Skeletal muscle satellite cell (primary cell): ENCODE data around the gene LRP6.

Source experiments
- H3K27me3 ChIP-seq: 2 replicates; pipeline ENCODE4 v1.7.0; 2013; ENCODE audit warnings: low read length; ENCODE audit not compliant: control insufficient read depth, insufficient read depth
- H3K36me3 ChIP-seq: 2 replicates; pipeline ENCODE4 v1.7.0; 2013; ENCODE audit warnings: mild to moderate bottlenecking, control low read depth, low read length; ENCODE audit not compliant: insufficient read depth
- H3K4me1 ChIP-seq: 2 replicates; pipeline ENCODE4 v1.7.0; 2013; ENCODE audit warnings: low read length; ENCODE audit not compliant: control insufficient read depth, insufficient read depth
- H3K4me2 ChIP-seq: 2 replicates; pipeline ENCODE4 v1.7.0; 2013; ENCODE audit warnings: mild to moderate bottlenecking, low read length
- H3K4me3 ChIP-seq: 2 replicates; pipeline ENCODE4 v1.7.0; 2013; ENCODE audit warnings: low read length
- H3K9ac ChIP-seq: 2 replicates; pipeline ENCODE4 v1.7.0; 2013; ENCODE audit warnings: mild to moderate bottlenecking, low read depth, low read length, moderate library complexity
- H3K9me3 ChIP-seq: replicated peaks from 2 replicates; pipeline ENCODE4 v1.7.0; 2013; ENCODE audit warnings: mild to moderate bottlenecking, control low read depth, low read length

LRP6 gene

GRCh38 chr12:12099102-12099501 is 167.7 kb downstream of the LRP6 start:
- Histone ChIP-seq H3K9me3 (no peaks in the 10 kb centered on the region), H3K4me2 (no peak overlapping the region), H3K4me1 (no peaks in the 10 kb centered on the region), H3K27me3 (no peaks in the 10 kb centered on the region), H3K9ac (no peak overlapping the region), H3K4me3 (no peak overlapping the region), H3K36me3 (no peaks in the 10 kb centered on the region)

- no peaks in the 10 kb centered on the region for H3K36me3 ChIP-seq
- H3K4me1 ChIP-seq, result no peaks in the 10 kb centered on the region
- H3K4me2 ChIP-seq, result no peak overlapping the region
- no peak overlapping the region for H3K9ac ChIP-seq
- no peak overlapping the region for H3K4me3 ChIP-seq
- no peaks in the 10 kb centered on the region for H3K9me3 ChIP-seq
- H3K27me3 ChIP-seq, result no peaks in the 10 kb centered on the region
Observed at GRCh38 chr12:12098691-12099015, 168.2 kb downstream of the LRP6 start.

DNA sequence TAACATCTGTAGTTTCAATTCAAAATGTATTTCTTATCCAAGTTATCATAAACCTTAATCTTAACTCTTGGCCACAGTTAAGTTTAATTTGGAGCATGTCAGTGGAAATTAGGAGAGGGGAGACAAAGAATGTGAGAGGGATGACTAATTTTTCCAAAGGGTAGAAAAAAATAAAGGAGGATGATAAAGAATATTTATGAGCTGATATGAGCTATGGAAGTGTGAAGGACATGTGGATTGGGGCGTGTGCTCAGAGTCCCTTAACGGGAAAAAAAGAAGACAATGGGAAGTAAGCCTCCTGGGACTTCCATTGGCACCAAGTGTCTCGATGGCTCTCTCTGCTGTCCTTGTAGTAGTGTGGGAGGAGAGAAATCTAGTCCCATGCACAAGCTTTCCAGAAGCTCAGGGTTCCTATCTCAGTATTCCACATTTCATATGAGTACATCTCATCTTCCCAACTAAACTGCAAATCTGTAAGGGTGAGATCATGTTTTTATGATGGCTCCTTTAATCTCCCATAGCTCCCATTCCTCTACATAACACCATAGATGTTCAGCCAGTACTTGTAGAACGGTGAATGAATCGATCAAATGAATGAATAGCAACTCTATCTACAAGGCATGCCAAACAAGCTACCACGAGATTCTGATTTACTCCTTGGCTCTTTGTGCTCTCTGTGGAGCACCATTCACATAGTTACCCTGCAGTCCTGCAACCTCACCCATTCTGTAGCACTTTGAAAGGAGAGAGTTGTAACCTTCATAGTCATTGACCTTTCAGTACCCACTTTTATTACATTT is 168.8 kb downstream of the LRP6 start:
- Histone ChIP-seq H3K4me1 (peaks cover under 1% of the 10 kb centered on the region), H3K36me3 (no peaks in the 10 kb centered on the region), H3K4me3 (no peak overlapping the region), H3K9me3 (no peaks in the 10 kb centered on the region), H3K9ac (no peak overlapping the region), H3K27me3 (no peaks in the 10 kb centered on the region), H3K4me2 (no peak overlapping the region)

DNA sequence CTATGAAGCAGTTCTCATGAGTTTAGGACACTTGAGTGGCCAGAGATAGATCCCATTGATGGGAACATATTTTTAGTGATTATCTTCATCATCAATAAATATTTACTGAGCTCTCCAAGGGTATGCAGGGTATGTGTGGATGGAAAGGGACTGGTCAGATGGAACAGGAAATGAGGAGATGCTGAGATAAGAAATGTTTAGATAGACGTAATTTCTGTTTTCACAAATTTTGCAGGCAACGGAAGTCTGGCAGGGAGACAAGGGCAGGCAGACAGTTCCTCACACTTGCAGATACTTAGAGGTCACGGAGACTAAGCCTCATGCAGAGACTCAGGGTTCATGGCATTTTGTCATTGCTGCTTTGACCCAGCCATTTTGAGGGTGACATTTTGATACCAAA is 171.8 kb downstream of the LRP6 start:
- Histone ChIP-seq H3K4me3 (no peak overlapping the region), H3K9ac (no peak overlapping the region), H3K4me1 (peaks cover 9% of the 10 kb centered on the region), H3K4me2 (no peak overlapping the region), H3K27me3 (peaks cover 6% of the 10 kb centered on the region), H3K36me3 (no peaks in the 10 kb centered on the region), H3K9me3 (no peaks in the 10 kb centered on the region)

GRCh38 chr12:12094481-12094880 is 172.4 kb downstream of the LRP6 start:
- Histone ChIP-seq H3K4me3 (no peak overlapping the region), H3K9me3 (no peaks in the 10 kb centered on the region), H3K4me2 (no peak overlapping the region), H3K36me3 (no peaks in the 10 kb centered on the region), H3K27me3 (peaks cover 6% of the 10 kb centered on the region), H3K4me1 (peaks cover 9% of the 10 kb centered on the region), H3K9ac (no peak overlapping the region)

GRCh38 chr12:12091977-12092663 is 174.7 kb downstream of the LRP6 start:
- Histone ChIP-seq H3K9me3 (no peaks in the 10 kb centered on the region), H3K4me2 (no peak overlapping the region), H3K27me3 (peaks cover 6% of the 10 kb centered on the region), H3K36me3 (no peaks in the 10 kb centered on the region), H3K4me3 (no peak overlapping the region), H3K4me1 (peaks cover 9% of the 10 kb centered on the region), H3K9ac (no peak overlapping the region)

GRCh38 chr12:12091071-12091470 is 175.8 kb downstream of the LRP6 start:
- no peaks in the 10 kb centered on the region for H3K36me3 ChIP-seq
- no peaks in the 10 kb centered on the region for H3K9me3 ChIP-seq
- no peak overlapping the region for H3K9ac ChIP-seq
- peaks cover 9% of the 10 kb centered on the region for H3K4me1 ChIP-seq
- H3K4me2 ChIP-seq, result no peak overlapping the region
- no peak overlapping the region for H3K4me3 ChIP-seq
- H3K27me3 ChIP-seq, result peaks cover 6% of the 10 kb centered on the region

DNA sequence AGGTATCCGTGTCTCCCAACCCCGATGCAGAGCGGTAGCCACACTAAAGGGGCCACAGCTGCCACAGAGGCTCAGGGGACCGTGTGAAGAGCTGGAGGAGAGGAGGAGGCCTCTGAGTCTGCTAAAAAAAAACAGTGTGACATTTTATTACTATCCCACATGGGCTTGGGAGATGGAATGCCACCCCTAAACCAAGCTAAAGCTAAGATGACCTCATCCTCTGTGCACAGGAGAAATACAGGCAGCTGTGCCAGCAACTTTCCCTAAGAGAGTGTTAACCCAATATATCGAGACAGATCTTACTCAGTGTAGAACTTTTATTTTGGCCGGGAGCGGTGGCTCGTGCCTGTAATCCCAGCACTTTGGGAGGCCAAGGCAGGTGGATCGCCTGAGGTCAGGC is 178.1 kb downstream of the LRP6 start:
- H3K9me3 ChIP-seq, result no peaks in the 10 kb centered on the region
- no peaks in the 10 kb centered on the region for H3K36me3 ChIP-seq
- H3K27me3 ChIP-seq, result peaks cover 6% of the 10 kb centered on the region
- H3K9ac ChIP-seq, result no peak overlapping the region
- peaks cover 9% of the 10 kb centered on the region for H3K4me1 ChIP-seq
- no peak overlapping the region for H3K4me3 ChIP-seq
- H3K4me2 ChIP-seq, result no peak overlapping the region

DNA sequence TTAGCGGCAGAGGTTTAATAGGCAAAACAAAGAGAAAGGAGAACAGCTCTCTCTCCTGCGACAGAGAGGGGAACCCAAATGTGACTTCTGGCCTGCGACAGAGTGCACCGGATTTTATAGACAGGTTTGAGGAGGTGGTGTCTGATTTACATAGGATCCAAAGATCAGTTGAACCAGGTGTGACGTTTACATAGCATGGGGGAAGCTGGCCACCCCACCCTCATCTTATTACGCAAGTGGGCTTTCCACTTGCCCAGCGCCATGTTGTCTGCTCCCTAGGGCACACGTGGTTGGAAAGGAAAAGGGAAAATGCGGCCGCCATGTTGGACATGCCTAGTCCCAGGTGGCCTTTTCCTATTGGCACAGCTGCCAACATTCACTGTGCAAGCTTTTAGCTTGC is 178.7 kb downstream of the LRP6 start:
- H3K9ac ChIP-seq, result no peak overlapping the region
- no peak overlapping the region for H3K4me3 ChIP-seq
- H3K36me3 ChIP-seq, result no peaks in the 10 kb centered on the region
- peaks cover 9% of the 10 kb centered on the region for H3K4me1 ChIP-seq
- no peak overlapping the region for H3K4me2 ChIP-seq
- peaks cover 6% of the 10 kb centered on the region for H3K27me3 ChIP-seq
- H3K9me3 ChIP-seq, result no peaks in the 10 kb centered on the region

DNA sequence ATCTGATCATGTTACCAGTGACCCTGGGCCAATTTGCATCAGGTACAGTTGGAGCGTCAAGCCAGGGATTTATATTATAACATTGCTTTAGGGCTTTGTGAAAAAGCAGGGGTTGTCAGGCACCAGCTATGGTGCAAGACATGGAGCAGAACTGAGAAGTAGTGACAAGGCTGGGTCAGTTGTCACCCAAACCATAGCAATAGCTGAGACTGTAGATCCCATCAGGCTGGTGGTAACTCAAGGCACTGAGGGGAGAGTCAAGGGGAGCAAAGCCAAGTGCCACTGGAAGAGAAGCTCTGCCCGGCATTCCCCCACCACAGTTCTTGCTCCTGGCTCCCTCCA is 179.2 kb downstream of the LRP6 start:
- peaks cover 4% of the 10 kb centered on the region for H3K4me1 ChIP-seq
- no peaks in the 10 kb centered on the region for H3K36me3 ChIP-seq
- H3K4me2 ChIP-seq, result no peak overlapping the region
- H3K27me3 ChIP-seq, result peaks cover 6% of the 10 kb centered on the region
- no peaks in the 10 kb centered on the region for H3K9me3 ChIP-seq
- H3K9ac ChIP-seq, result no peak overlapping the region
- H3K4me3 ChIP-seq, result no peak overlapping the region

- Histone ChIP-seq H3K36me3 (no peaks in the 10 kb centered on the region), H3K9me3 (no peaks in the 10 kb centered on the region), H3K4me1 (no peaks in the 10 kb centered on the region), H3K4me3 (no peak overlapping the region), H3K27me3 (peaks cover 6% of the 10 kb centered on the region), H3K4me2 (no peak overlapping the region), H3K9ac (no peak overlapping the region)
Observed at GRCh38 chr12:12086973-12087692, 179.7 kb downstream of the LRP6 start.
